Measurements from ENCODE around the gene SHH. TPM values are rescaled to one million over a fixed set of nuclear protein-coding genes. Genes with fewer than 3 reads are reported as not detected.

Gene SHH
- total RNA-seq, 4 donors from 2014 or later, result 7.7 to 16.2 (median 11.3) TPM

DNA sequence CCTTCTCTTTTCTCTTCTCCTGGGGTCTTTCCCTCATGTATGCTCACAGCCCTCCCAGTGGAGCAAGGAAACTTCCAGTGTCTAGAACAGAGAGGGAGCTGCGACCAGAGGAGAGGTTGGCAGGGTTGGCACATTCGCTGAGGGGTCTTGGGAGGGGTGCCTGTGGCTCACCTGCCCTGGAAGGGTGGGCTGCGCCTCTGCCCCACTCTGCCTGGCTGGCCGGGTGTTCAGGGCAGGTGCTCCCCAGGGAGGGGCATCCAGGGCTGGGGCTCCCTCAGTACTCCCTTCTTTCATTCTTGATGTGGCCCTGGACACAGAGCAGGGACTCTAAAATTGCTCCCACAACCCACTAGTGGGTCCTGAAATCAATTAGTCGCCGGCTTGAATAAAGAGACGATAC, 16.9 kb downstream of the SHH start:
- H3K4me1 ChIP-seq, result peaks cover 0 to 14% (median 0%) of the 10 kb centered on the region in 4 donors
- H3K27me3 ChIP-seq, result peaks cover 0 to 30% of the 10 kb centered on the region in 2 donors
- H3K36me3 ChIP-seq, result no peaks in the 10 kb centered on the region
- H3K4me3 ChIP-seq, result no peak overlapping the region
- TF ChIP-seq EP300 (IDR thresholded peaks at IDR 0.05) (no peak), POLR2A (IDR thresholded peaks at IDR 0.05) (no peak)
- TF ChIP-seq, protein P1, sequence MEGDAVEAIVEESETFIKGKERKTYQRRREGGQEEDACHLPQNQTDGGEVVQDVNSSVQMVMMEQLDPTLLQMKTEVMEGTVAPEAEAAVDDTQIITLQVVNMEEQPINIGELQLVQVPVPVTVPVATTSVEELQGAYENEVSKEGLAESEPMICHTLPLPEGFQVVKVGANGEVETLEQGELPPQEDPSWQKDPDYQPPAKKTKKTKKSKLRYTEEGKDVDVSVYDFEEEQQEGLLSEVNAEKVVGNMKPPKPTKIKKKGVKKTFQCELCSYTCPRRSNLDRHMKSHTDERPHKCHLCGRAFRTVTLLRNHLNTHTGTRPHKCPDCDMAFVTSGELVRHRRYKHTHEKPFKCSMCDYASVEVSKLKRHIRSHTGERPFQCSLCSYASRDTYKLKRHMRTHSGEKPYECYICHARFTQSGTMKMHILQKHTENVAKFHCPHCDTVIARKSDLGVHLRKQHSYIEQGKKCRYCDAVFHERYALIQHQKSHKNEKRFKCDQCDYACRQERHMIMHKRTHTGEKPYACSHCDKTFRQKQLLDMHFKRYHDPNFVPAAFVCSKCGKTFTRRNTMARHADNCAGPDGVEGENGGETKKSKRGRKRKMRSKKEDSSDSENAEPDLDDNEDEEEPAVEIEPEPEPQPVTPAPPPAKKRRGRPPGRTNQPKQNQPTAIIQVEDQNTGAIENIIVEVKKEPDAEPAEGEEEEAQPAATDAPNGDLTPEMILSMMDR (IDR thresholded peaks at IDR 0.05), result no peak
- WGBS, 2 donors, result 86 to 90% methylated on average over 7 of the region's 7 CpGs
- DNase-seq (ENCODE audit: low spot score in 2 of 2), result no peak
- H3K27ac ChIP-seq, result no peak overlapping the region
- H3K9me3 ChIP-seq, result no peaks in the 10 kb centered on the region

DNA sequence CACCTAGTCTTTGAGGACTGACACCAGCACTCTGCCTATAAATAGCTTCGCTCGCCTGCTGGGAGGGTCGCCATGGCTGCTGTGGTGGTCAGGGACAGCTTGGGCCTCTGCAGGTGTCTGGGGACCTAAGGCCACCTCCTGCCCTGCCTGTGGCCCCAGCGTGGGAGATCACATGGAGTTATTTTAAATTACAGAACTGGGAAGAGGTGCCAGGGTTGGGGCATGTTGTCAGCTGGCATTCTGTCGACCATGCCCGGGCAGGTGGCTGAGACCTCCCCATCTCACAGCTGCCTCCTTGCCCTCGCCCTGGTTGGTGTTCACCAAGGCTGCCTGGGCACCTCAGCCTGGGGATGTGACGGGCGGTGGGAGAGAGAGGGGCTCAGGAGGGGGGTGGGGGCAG, 18.1 kb downstream of the SHH start:
- H3K4me3 ChIP-seq, result no peak overlapping the region
- TF ChIP-seq, protein P1 (IDR thresholded peaks at IDR 0.05), result no peak
- no peak for TF ChIP-seq POLR2A (IDR thresholded peaks at IDR 0.05)
- TF ChIP-seq EP300 (IDR thresholded peaks at IDR 0.05), result no peak
- H3K27ac ChIP-seq, result no peak overlapping the region
- WGBS, 2 donors, result 79% methylated on average over 9 of the region's 9 CpGs
- H3K36me3 ChIP-seq, result no peaks in the 10 kb centered on the region
- no peak for DNase-seq (ENCODE audit: low spot score in 2 of 2)
- peaks cover 0 to 10% (median 0%) of the 10 kb centered on the region in 4 donors for H3K4me1 ChIP-seq
- H3K27me3 ChIP-seq, result peaks cover 0 to 18% of the 10 kb centered on the region in 2 donors
- H3K9me3 ChIP-seq, result no peaks in the 10 kb centered on the region

DNA sequence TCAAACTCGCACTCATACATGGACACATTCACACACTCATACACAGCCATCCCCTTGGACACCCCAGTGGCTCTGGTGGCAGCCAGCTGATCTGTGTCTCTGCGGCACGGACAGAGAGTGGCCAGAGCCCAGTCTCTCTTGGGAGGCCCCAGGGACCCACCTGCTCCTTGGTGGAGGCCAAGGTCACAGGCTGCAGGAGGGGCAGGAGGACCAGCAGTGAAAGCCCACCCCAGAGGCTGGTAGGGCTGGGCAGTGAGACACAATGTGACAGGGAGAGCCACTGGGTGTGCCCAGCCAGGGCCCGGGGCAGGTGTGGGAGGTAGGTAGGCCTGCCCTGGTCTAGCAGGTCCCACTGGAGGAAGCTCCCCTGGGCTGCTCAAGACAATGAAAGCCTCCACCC, 18.5 kb downstream of the SHH start:
- no peaks in the 10 kb centered on the region for H3K36me3 ChIP-seq
- H3K9me3 ChIP-seq, result no peaks in the 10 kb centered on the region
- peaks cover 0 to 14% of the 10 kb centered on the region in 2 donors for H3K27me3 ChIP-seq
- H3K4me1 ChIP-seq, result peaks cover 0 to 10% (median 0%) of the 10 kb centered on the region in 4 donors
- 85 to 87% methylated on average over 4 of the region's 4 CpGs for WGBS, 2 donors
- TF ChIP-seq, protein P1 (IDR thresholded peaks at IDR 0.05), result no peak
- TF ChIP-seq POLR2A (IDR thresholded peaks at IDR 0.05), result no peak
- no peak for TF ChIP-seq EP300 (IDR thresholded peaks at IDR 0.05)
- H3K27ac ChIP-seq, result no peak overlapping the region
- H3K4me3 ChIP-seq, result no peak overlapping the region
- no peak for DNase-seq (ENCODE audit: low spot score in 2 of 2)

DNA sequence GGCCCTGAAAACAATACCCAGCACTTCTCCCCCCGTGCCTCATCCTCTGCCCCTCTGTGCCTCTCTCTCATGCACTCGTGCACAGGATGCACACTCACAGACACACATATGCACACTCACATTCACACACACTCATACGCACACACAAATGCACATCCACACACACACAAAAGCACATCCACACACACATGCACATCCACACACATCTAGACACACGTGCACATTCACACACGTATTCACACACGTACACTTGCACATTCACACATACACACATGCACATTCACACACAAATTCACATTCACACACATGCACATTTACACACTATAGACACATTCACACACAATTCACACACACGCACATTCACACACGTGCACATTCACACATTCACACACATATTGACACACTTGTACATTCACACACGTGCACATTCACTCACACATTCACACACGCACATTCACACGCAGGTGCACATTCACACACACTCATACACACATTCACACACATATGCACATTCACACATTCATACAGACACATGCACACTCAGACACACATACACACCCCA, 19.2 kb downstream of the SHH start:
- Histone ChIP-seq H3K4me1 (peaks cover 0 to 10% (median 0%) of the 10 kb centered on the region in 4 donors), H3K4me3 (no peak overlapping the region), H3K36me3 (no peaks in the 10 kb centered on the region), H3K9me3 (no peaks in the 10 kb centered on the region), H3K27me3 (peaks cover 0 to 14% of the 10 kb centered on the region in 2 donors), H3K27ac (no peak overlapping the region)
- TF ChIP-seq EP300 (IDR thresholded peaks at IDR 0.05) (no peak), POLR2A (IDR thresholded peaks at IDR 0.05) (no peak)
- TF ChIP-seq, protein P1 (IDR thresholded peaks at IDR 0.05), result no peak
- 82 to 89% methylated on average over 11 of the region's 11 CpGs for WGBS, 2 donors
- DNase-seq (ENCODE audit: low spot score in 2 of 2), result no peak

DNA sequence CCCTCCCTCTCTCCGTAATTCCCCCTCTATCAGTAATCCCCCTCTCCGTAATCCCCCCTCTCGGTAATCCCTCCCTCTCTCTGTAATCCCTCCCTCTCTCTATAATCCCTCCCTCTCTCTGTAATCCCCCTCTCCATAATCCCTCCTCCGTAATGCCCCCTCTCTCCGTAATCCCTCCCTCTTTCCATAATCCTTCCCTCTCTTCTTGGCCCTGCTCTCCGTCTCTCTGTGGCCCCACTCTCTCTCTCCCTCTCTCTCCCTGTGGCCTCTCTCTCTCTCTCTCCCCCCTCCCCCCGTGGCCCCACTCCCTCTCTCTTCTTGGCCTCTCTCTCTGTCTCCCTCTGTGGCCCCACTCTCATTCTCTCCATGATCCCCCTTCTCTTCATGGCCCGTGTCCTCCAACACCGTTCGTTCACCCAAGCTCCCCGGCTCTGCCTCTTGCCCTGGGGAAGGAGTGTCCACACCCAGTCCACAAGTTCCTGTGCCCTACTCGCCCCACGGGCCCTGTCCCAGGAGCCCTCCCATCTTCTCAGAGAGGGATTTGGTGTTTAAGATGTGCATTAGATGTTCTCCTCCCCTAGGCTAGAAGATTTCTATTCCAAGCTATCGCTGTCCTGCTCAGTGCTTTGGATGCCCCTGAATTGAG, 19.8 kb downstream of the SHH start:
- no peak for DNase-seq (ENCODE audit: low spot score in 2 of 2)
- no peaks in the 10 kb centered on the region for H3K9me3 ChIP-seq
- H3K36me3 ChIP-seq, result no peaks in the 10 kb centered on the region
- WGBS, 2 donors, result 89 to 93% methylated on average over 12 to 14 of the region's 14 CpGs
- H3K4me3 ChIP-seq, result no peak overlapping the region
- H3K4me1 ChIP-seq, result peaks cover 0 to 14% (median 0%) of the 10 kb centered on the region in 4 donors
- TF ChIP-seq EP300 (IDR thresholded peaks at IDR 0.05), result no peak
- TF ChIP-seq POLR2A (IDR thresholded peaks at IDR 0.05), result no peak
- TF ChIP-seq, protein P1 (IDR thresholded peaks at IDR 0.05), result no peak
- H3K27ac ChIP-seq, result no peak overlapping the region
- peaks cover 0 to 11% of the 10 kb centered on the region in 2 donors for H3K27me3 ChIP-seq

All from tibial nerve (tissue), 4 donors.